Fibroblast of the aortic adventitia (primary cell): ENCODE data around the gene KCNV2. TPM values are rescaled to one million over a fixed set of nuclear protein-coding genes. Genes with fewer than 3 reads are reported as not detected.

ENCODE experiments used
- DNase-seq: peaks from one replicate; pipeline ENCODE4 v3.0.0-alpha.2; 2010; ENCODE audit warnings: low read depth
- H3K4me3 ChIP-seq: 2 replicates; pipeline ENCODE4 v1.5.1; 2011; ENCODE audit warnings: low read depth, mild to moderate bottlenecking, control low read depth, low read length, moderate library complexity
- CTCF ChIP-seq: IDR thresholded peaks from 2 replicates; pipeline ENCODE4 v1.5.1; 2011; ENCODE audit warnings: mild to moderate bottlenecking, low read length, control low read depth, inconsistent platforms; ENCODE audit not compliant: insufficient read depth
- total RNA-seq: library from RNA; depleted of rRNA; stranded (reverse); fragments of >200 nt; gene quantifications from 2 replicates; pipeline ENCODE4 v1.2.3, GENCODE V29; 2012; ENCODE audit warnings: low replicate concordance

Gene KCNV2
- total RNA-seq, 1 donor: not detected

GRCh38 chr9:2778816-2779215, 61.5 kb downstream of the KCNV2 start:
- no peak overlapping the region for H3K4me3 ChIP-seq
- DNase-seq: no peak
- no peak for TF ChIP-seq CTCF

Other genes with a start within 250 kb of the KCNV2 start
- gene VLDLR, start 95.7 kb upstream of the KCNV2 start, total RNA-seq: 12.7 and 41.3 TPM in 2 replicates
- gene PUM3, start 126.6 kb downstream of the KCNV2 start, total RNA-seq: 46.4 and 118 TPM in 2 replicates